MCF 10A (cell line): ENCODE results near the gene FADS1. TPM values are rescaled to one million over a fixed set of nuclear protein-coding genes. Genes with fewer than 3 reads are reported as not detected.

Experiments used
- BruUV-seq: library from RNA; stranded (reverse); fragments of 400-500 nt; replicated peaks from 2 replicates; lab custom pipeline; 2021; lab: Mats Ljungman, UMichigan
- CTCF ChIA-PET: fragments of 300-600 bp; sonication (Branson Sonifier 250); formaldehyde crosslinking; extraction: SDS; loops from one replicate; lab custom pipeline; 2021; ENCODE audit warnings: antibody characterized with exemption, inconsistent platforms; lab: Yijun Ruan, JAX
- POLR2A ChIA-PET: fragments of 300-600, 350-650 bp; sonication (Branson Sonifier 250); formaldehyde crosslinking; extraction: SDS; loops from one replicate; lab custom pipeline; 2020; ENCODE audit warnings: antibody characterized with exemption, inconsistent platforms; lab: Yijun Ruan, JAX
- DNase-seq: peaks from one replicate; pipeline ENCODE4 v3.0.0-alpha.2; 2018; ENCODE audit not compliant: unreplicated experiment
- H3K27ac Mint-ChIP-seq: one replicate; pipeline ENCODE4 v1.8.0; 2022; ENCODE audit warnings: mild to moderate bottlenecking, low read depth, mixed read lengths; ENCODE audit not compliant: unreplicated experiment
- H3K27me3 Mint-ChIP-seq: one replicate; pipeline ENCODE4 v1.8.0; 2022; ENCODE audit warnings: mixed read lengths; ENCODE audit not compliant: insufficient read depth, unreplicated experiment
- H3K36me3 Mint-ChIP-seq: one replicate; pipeline ENCODE4 v1.8.0; 2022; ENCODE audit warnings: mild to moderate bottlenecking, moderate library complexity, mixed read lengths; ENCODE audit not compliant: insufficient read depth, unreplicated experiment
- H3K4me1 Mint-ChIP-seq: one replicate; pipeline ENCODE4 v1.8.0; 2022; ENCODE audit warnings: mixed read lengths; ENCODE audit not compliant: insufficient read depth, unreplicated experiment
- H3K4me3 Mint-ChIP-seq: one replicate; pipeline ENCODE4 v1.8.0; 2022; ENCODE audit warnings: mild to moderate bottlenecking, moderate library complexity, mixed read lengths; ENCODE audit not compliant: unreplicated experiment
- H3K9me3 Mint-ChIP-seq: one replicate; pipeline ENCODE4 v1.8.0; 2022; ENCODE audit warnings: mixed read lengths; ENCODE audit not compliant: unreplicated experiment
- CTCF ChIP-seq: fragments of 200-600 bp; IDR thresholded peaks from one replicate; pipeline ENCODE4 v1.8.0; 2022; ENCODE audit warnings: antibody characterized with exemption, mild to moderate bottlenecking; ENCODE audit not compliant: unreplicated experiment
- intact Hi-C: fragments of 100-400 bp; cut with micrococcal nuclease; formaldehyde crosslinking; loops from 2 replicates; pipeline ENCODE4 v1.14.1; 2022
- total RNA-seq: library from RNA; stranded (reverse); gene quantifications from 2 replicates; pipeline ENCODE4 v1.2.3, GENCODE V29; 2022

Gene FADS1
- total RNA-seq, 1 experiment from 2014 or later, result 27.5 TPM

- ChIA-PET POLR2A (no interaction called here), CTCF (no interaction called here)
- Mint-ChIP-seq H3K27me3 (no peaks in the 10 kb centered on the region), H3K27ac (no peak overlapping the region), H3K4me1 (no peaks in the 10 kb centered on the region), H3K36me3 (no peaks in the 10 kb centered on the region), H3K9me3 (no peaks in the 10 kb centered on the region), H3K4me3 (no peak overlapping the region)
- no peak for TF ChIP-seq CTCF
- intact Hi-C loops, result no loop called here
- BruUV-seq, result no TSS peak
- DNase-seq, result no peak
These were observed 25.7 kb upstream of the FADS1 start for GRCh38 chr11:61842528-61842820.

- Mint-ChIP-seq H3K4me3 (no peak overlapping the region), H3K27me3 (no peaks in the 10 kb centered on the region), H3K36me3 (no peaks in the 10 kb centered on the region), H3K4me1 (no peaks in the 10 kb centered on the region), H3K27ac (peak overlapping the region; percentile 36), H3K9me3 (no peaks in the 10 kb centered on the region)
- TF ChIP-seq CTCF, result no peak
- no TSS peak for BruUV-seq
- POLR2A ChIA-PET, result no interaction called here
- CTCF ChIA-PET, result no interaction called here
- no peak for DNase-seq
- intact Hi-C loops, result no loop called here
These were observed 25.1 kb upstream of the FADS1 start for GRCh38 chr11:61841636-61842527.

GRCh38 chr11:61840371-61840770, 23.6 kb upstream of the FADS1 start:
- no peak overlapping the region for H3K4me3 Mint-ChIP-seq
- intact Hi-C loops, result no loop called here
- DNase-seq, result no peak
- ChIA-PET CTCF (interaction anchor here (0.6 to 1.0 kb wide), 5 partner anchors 29 to 398 kb away, joined by 3 to 4 read pairs (median 3); no protein-coding TSS in a partner anchor), POLR2A (interaction anchor here (1.0 kb wide), 1 partner anchor 9 kb away, joined by 3 read pairs; no protein-coding TSS in a partner anchor)
- no peak overlapping the region for H3K27ac Mint-ChIP-seq
- no peaks in the 10 kb centered on the region for H3K27me3 Mint-ChIP-seq
- H3K9me3 Mint-ChIP-seq, result no peaks in the 10 kb centered on the region
- no peaks in the 10 kb centered on the region for H3K4me1 Mint-ChIP-seq
- TF ChIP-seq CTCF, result no peak
- H3K36me3 Mint-ChIP-seq, result no peaks in the 10 kb centered on the region
- BruUV-seq, result no TSS peak

GRCh38 chr11:61839742-61840141, 22.9 kb upstream of the FADS1 start:
- H3K4me3 Mint-ChIP-seq, result no peak overlapping the region
- H3K36me3 Mint-ChIP-seq, result no peaks in the 10 kb centered on the region
- no peaks in the 10 kb centered on the region for H3K4me1 Mint-ChIP-seq
- no peak overlapping the region for H3K27ac Mint-ChIP-seq
- intact Hi-C loops, result no loop called here
- no TSS peak for BruUV-seq
- H3K9me3 Mint-ChIP-seq, result no peaks in the 10 kb centered on the region
- no peak for TF ChIP-seq CTCF
- CTCF ChIA-PET, result interaction anchor here (0.8 kb wide), 1 partner anchor 42 kb away, joined by 3 read pairs; no protein-coding TSS in a partner anchor
- no peak for DNase-seq
- H3K27me3 Mint-ChIP-seq, result no peaks in the 10 kb centered on the region
- POLR2A ChIA-PET, result interaction anchor here (1.0 kb wide), 1 partner anchor 10 kb away, joined by 3 read pairs; no protein-coding TSS in a partner anchor
